Mesendoderm (in vitro differentiated cells): ENCODE results near the gene COX14. TPM values are rescaled to one million over a fixed set of nuclear protein-coding genes. Genes with fewer than 3 reads are reported as not detected.

Experiments
- DNase-seq: peaks from one replicate; pipeline ENCODE4 v3.0.0; 2013
- H2AK5ac ChIP-seq: 2 replicates; pipeline ENCODE4 v1.6.1; 2013; ENCODE audit warnings: low read length, inconsistent platforms
- H2BK120ac ChIP-seq: 2 replicates; pipeline ENCODE4 v1.6.1; 2013; ENCODE audit warnings: low read depth, mild to moderate bottlenecking, low read length, moderate library complexity, mixed read lengths
- H2BK15ac ChIP-seq: replicated peaks from 2 replicates; pipeline ENCODE4 v1.6.1; 2013; ENCODE audit warnings: low read depth, mild to moderate bottlenecking, moderate library complexity
- H2BK5ac ChIP-seq: 2 replicates; pipeline ENCODE4 v1.6.1; 2013; ENCODE audit warnings: low read length, inconsistent platforms
- H3K18ac ChIP-seq: 2 replicates; pipeline ENCODE4 v1.6.1; 2013; ENCODE audit warnings: mild to moderate bottlenecking, low read length, mixed read lengths
- H3K23ac ChIP-seq: one replicate; pipeline ENCODE4 v1.6.1; 2013; ENCODE audit warnings: low read length
- H3K27ac ChIP-seq: 2 replicates; pipeline ENCODE4 v1.5.1; 2013; ENCODE audit warnings: low read depth, mild to moderate bottlenecking, inconsistent platforms, low read length, moderate library complexity
- H3K27me3 ChIP-seq: 2 replicates; pipeline ENCODE4 v1.6.1; 2013; ENCODE audit warnings: low read length, control low read depth, mild to moderate bottlenecking, inconsistent platforms; ENCODE audit not compliant: insufficient read depth, poor library complexity
- H3K36me3 ChIP-seq: 2 replicates; pipeline ENCODE4 v1.6.1; 2013; ENCODE audit warnings: low read length, inconsistent platforms; ENCODE audit not compliant: control insufficient read depth, insufficient read depth
- H3K4ac ChIP-seq: one replicate; pipeline ENCODE4 v1.6.1; 2013; ENCODE audit warnings: low read depth, mild to moderate bottlenecking, low read length, moderate library complexity
- H3K4me1 ChIP-seq: 2 replicates; pipeline ENCODE4 v1.6.1; 2013; ENCODE audit warnings: low read depth, low read length, inconsistent platforms; ENCODE audit not compliant: control insufficient read depth
- H3K4me2 ChIP-seq: 2 replicates; pipeline ENCODE4 v1.6.1; 2013; ENCODE audit warnings: low read length
- H3K4me3 ChIP-seq: 2 replicates; pipeline ENCODE4 v1.5.1; 2013; ENCODE audit warnings: mild to moderate bottlenecking, low read length
- H3K56ac ChIP-seq: one replicate; pipeline ENCODE4 v1.6.1; 2013; ENCODE audit warnings: low read length
- H3K79me1 ChIP-seq: 2 replicates; pipeline ENCODE4 v1.6.1; 2013; ENCODE audit warnings: low read length, inconsistent platforms
- H3K79me2 ChIP-seq: 2 replicates; pipeline ENCODE4 v1.6.1; 2013; ENCODE audit warnings: mild to moderate bottlenecking, low read length; ENCODE audit not compliant: control insufficient read depth, insufficient read depth
- H3K9ac ChIP-seq: 2 replicates; pipeline ENCODE4 v1.6.1; 2013; ENCODE audit warnings: low read length, inconsistent platforms
- H4K5ac ChIP-seq: one replicate; pipeline ENCODE4 v1.6.1; 2013; ENCODE audit warnings: low read length
- H4K8ac ChIP-seq: one replicate; pipeline ENCODE4 v1.6.1; 2013; ENCODE audit warnings: low read depth, mild to moderate bottlenecking, control low read depth, low read length, moderate library complexity
- WGBS: extraction: QIAGEN DNeasy Blood & Tissue Kit; methylation state at CpG from one replicate; pipeline ENCODE4 v1.1.7; 2013; ENCODE audit warnings: low lambda C conversion rate, missing lambda C conversion rate; ENCODE audit not compliant: insufficient coverage; ENCODE audit errors: extremely low coverage; 5-methylcytosine and 5-hydroxymethylcytosine counted together
- polyA plus RNA-seq, 2 experiments: library from polyadenylated mRNA; stranded (reverse); fragments of 200-250 nt; gene quantifications; one replicate each; pipeline ENCODE4 v1.2.3, GENCODE V29; 2013

The COX14 gene
- 64.1 TPM for polyA plus RNA-seq (2013, experiment 1 of 2)
- 58.6 TPM for polyA plus RNA-seq (2013, experiment 2 of 2)

DNA sequence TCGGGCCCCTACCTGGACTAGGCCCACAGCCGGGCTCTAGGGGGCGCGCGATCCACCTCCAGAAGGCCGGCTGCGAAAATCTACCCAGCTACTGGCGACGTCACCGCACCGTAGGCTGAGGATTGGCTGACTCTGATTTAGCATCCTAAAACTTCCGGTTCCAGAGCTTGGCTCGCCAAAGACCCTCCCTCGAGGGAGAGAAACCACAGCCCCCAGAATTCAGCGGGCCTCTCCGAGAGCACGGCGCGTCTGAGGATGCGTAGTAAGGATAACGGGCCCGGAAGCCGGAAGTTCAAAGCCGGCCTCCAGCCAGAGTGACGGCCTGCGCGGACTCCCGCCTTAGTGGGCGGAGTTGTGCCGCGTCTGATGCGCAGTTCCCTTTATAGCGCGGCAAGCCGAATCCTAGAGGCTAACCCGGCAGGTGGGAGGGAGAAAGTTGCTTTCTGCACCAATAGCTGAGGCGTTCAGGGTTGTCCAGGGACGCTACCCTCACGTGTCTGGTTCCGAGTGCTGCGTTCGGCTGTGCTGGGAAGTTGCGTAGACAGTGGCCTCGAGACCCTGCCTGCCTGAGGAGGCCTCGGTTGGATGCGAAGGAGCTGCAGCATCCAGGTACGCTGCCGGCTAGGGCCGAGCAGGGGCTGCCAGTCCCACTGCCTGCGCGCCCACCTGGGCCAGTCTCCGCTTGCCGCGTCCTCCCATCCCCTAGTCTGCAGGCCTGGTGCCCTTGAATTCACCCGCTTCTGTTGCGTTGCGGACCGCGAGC lies at the start of gene COX14:
TSS of gene COX14 (plus strand) at position 544 of the 763 bp plus-strand sequence. CDS start 7,808 bp downstream, outside the sequence.
- Histone ChIP-seq H3K23ac (no peak within 1 kb of the TSS), H3K18ac (no peak within 1 kb of the TSS), H4K5ac (no peak within 1 kb of the TSS), H3K4me3 (peak within 1 kb of the TSS; percentile 66), H3K56ac (peak within 1 kb of the TSS; percentile 95), H3K4ac (no peak within 1 kb of the TSS), H2BK120ac (no peak within 1 kb of the TSS), H3K4me1 (peaks cover 8% of the 10 kb centered on the region), H3K36me3 (no peaks in the 10 kb centered on the region), H3K27me3 (no peaks in the 10 kb centered on the region), H3K4me2 (peak within 1 kb of the TSS; percentile 93), H3K79me2 (peaks cover 5% of the 10 kb centered on the region), H4K8ac (no peak within 1 kb of the TSS), H3K79me1 (peaks cover 2% of the 10 kb centered on the region), H2BK15ac (no peak within 1 kb of the TSS), H3K9ac (peak within 1 kb of the TSS; percentile 92), H2AK5ac (no peak within 1 kb of the TSS), H2BK5ac (no peak within 1 kb of the TSS), H3K27ac (peak within 1 kb of the TSS; percentile 25)
- DNase-seq, result peak; percentile 100
- WGBS, result no CpG with 5 or more reads among the region's 59 CpGs

DNA sequence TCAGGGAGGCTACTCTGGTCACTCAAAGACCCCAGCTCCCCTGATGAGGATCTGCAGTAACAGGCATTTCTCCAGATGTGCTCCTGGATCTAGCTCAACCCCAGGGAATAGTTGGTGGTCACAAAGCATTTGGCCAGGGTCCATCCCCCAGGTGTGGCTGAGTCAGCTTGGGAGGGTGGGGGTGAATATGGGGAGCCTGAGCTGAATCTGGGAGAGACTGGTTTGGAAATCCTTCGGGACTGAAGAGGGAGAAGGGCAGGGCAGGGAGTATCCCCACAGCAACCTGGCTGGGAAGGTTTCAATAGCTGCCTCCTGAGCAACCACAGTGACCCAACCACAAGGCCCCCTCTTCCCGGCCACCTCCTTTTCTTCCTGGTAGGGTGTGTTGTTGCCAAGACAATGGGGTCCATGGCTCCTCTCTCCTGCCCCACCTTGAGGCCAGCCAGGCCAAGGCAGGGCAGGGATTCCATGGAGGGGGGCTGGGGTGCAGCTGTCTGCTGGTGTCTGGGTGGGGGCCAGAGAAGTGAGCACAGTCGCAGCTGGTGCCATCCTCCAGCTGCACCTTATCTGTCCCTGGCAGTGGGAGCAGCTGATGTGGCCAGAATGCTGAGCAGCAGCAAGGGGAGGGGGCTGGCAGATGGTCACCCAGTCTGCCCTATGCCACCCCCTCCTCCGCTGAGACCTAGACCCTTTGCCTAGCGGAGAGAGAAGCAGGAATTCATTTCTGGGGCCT lies 49.1 kb upstream of the COX14 start:
- no peak overlapping the region for H3K18ac ChIP-seq
- H3K79me1 ChIP-seq, result no peaks in the 10 kb centered on the region
- H4K5ac ChIP-seq, result no peak overlapping the region
- no peak overlapping the region for H3K9ac ChIP-seq
- no peaks in the 10 kb centered on the region for H3K4me1 ChIP-seq
- H3K4me3 ChIP-seq, result no peak overlapping the region
- no peak overlapping the region for H2BK120ac ChIP-seq
- no peak overlapping the region for H4K8ac ChIP-seq
- H3K23ac ChIP-seq, result no peak overlapping the region
- no peak overlapping the region for H2BK15ac ChIP-seq
- H2AK5ac ChIP-seq, result no peak overlapping the region
- no peak overlapping the region for H3K4me2 ChIP-seq
- H3K56ac ChIP-seq, result no peak overlapping the region
- DNase-seq, result no peak
- no CpG with 5 or more reads among the region's 5 CpGs for WGBS
- no peak overlapping the region for H2BK5ac ChIP-seq
- no peak overlapping the region for H3K27ac ChIP-seq
- H3K79me2 ChIP-seq, result no peaks in the 10 kb centered on the region
- peaks cover 6% of the 10 kb centered on the region for H3K27me3 ChIP-seq
- no peaks in the 10 kb centered on the region for H3K36me3 ChIP-seq
- no peak overlapping the region for H3K4ac ChIP-seq

DNA sequence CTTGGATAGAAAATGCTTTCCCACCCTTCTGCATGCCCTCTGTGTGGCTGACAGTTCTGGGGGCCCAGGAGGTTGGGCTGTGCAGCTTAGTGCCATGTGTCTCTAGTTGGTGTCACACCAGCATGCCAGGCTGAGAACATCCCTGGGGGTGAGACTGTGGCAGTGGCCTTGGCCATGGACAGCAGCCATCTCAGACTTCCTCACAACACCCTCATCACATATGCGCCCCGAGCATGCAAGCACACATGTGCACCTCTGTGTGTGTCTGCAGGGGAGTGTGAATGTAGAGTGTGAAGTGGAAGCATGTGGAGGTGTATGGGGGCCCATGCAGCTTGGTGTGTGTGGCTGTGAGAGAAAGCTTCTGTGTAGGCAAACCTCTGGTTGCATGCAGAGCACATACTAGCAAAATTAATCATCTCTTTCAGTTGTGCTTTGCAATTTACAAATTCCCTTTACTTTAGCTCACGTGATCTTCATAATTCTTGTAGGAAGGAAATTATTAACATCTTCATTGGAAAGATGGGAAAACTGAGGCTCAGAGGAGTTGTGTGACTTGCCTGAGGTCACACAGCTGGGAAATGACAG lies 46.2 kb upstream of the COX14 start:
- no peak overlapping the region for H3K4ac ChIP-seq
- no peak overlapping the region for H4K8ac ChIP-seq
- no peaks in the 10 kb centered on the region for H3K4me1 ChIP-seq
- H2BK5ac ChIP-seq, result no peak overlapping the region
- H3K79me1 ChIP-seq, result no peaks in the 10 kb centered on the region
- DNase-seq, result no peak
- no peak overlapping the region for H3K23ac ChIP-seq
- no peak overlapping the region for H3K4me3 ChIP-seq
- no peak overlapping the region for H3K27ac ChIP-seq
- H3K4me2 ChIP-seq, result no peak overlapping the region
- no peak overlapping the region for H3K9ac ChIP-seq
- H3K18ac ChIP-seq, result no peak overlapping the region
- H2BK120ac ChIP-seq, result no peak overlapping the region
- H3K27me3 ChIP-seq, result no peaks in the 10 kb centered on the region
- H3K79me2 ChIP-seq, result no peaks in the 10 kb centered on the region
- no peak overlapping the region for H2AK5ac ChIP-seq
- H3K56ac ChIP-seq, result no peak overlapping the region
- H2BK15ac ChIP-seq, result no peak overlapping the region
- no peak overlapping the region for H4K5ac ChIP-seq
- no CpG with 5 or more reads among the region's 3 CpGs for WGBS
- no peaks in the 10 kb centered on the region for H3K36me3 ChIP-seq

DNA sequence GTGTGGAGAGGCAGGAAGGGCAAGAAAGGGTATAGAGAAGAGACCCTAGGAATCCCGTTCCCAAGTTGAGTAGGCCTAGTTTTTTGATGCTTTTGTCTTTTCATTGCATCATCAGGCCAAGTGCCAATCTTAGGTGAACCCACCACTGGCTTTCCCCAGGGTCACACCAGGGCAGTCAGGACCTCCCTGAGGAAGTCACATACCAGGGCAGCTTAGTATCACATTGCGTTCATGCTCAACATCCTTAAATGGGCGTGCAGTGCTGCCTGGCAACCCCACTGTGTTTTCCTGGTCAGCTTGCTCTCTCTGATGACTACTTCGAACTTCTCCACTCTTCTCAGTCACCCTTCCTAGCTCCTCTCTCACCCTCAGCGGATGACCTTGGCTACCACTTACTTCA lies 45.6 kb upstream of the COX14 start:
- Histone ChIP-seq H2AK5ac (no peak overlapping the region), H3K4me3 (no peak overlapping the region), H3K4ac (no peak overlapping the region), H3K79me1 (no peaks in the 10 kb centered on the region), H2BK5ac (no peak overlapping the region), H4K5ac (no peak overlapping the region), H3K27ac (no peak overlapping the region), H3K27me3 (no peaks in the 10 kb centered on the region), H3K4me1 (no peaks in the 10 kb centered on the region), H3K4me2 (no peak overlapping the region), H3K9ac (no peak overlapping the region), H2BK15ac (no peak overlapping the region), H4K8ac (no peak overlapping the region), H3K18ac (no peak overlapping the region), H3K79me2 (no peaks in the 10 kb centered on the region), H3K23ac (no peak overlapping the region), H2BK120ac (no peak overlapping the region), H3K36me3 (no peaks in the 10 kb centered on the region), H3K56ac (no peak overlapping the region)
- WGBS, result no CpG with 5 or more reads among the region's 5 CpGs
- DNase-seq, result peak; percentile 97

DNA sequence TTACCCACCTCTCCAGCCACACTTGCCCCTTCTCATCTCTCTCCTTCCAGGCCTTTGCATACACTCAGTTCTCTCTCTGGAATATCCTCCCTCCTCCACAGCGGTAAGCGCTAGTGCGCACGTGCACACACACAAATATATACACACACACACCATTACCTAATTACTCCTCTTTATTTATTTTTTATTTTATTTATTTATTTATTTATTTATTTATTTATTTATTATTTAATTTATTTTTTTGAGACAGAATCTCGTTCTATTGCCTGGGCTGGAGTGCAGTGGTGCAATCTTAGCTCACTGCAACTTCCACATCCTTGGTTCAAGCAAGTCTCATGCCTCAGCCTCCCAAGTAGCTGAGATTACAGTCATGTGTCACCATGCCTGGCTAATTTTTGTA lies 43.0 kb upstream of the COX14 start:
- no peak overlapping the region for H3K4me3 ChIP-seq
- WGBS, result 100% methylated on average over 2 of the region's 5 CpGs
- H3K4me1 ChIP-seq, result peaks cover 3% of the 10 kb centered on the region
- no peak overlapping the region for H4K8ac ChIP-seq
- H2BK15ac ChIP-seq, result no peak overlapping the region
- H3K27ac ChIP-seq, result no peak overlapping the region
- no peaks in the 10 kb centered on the region for H3K79me2 ChIP-seq
- H3K23ac ChIP-seq, result no peak overlapping the region
- no peak overlapping the region for H4K5ac ChIP-seq
- H2BK120ac ChIP-seq, result no peak overlapping the region
- H3K9ac ChIP-seq, result no peak overlapping the region
- H3K79me1 ChIP-seq, result no peaks in the 10 kb centered on the region
- H3K36me3 ChIP-seq, result no peaks in the 10 kb centered on the region
- no peak overlapping the region for H2BK5ac ChIP-seq
- H3K4me2 ChIP-seq, result no peak overlapping the region
- H2AK5ac ChIP-seq, result no peak overlapping the region
- no peak overlapping the region for H3K4ac ChIP-seq
- H3K18ac ChIP-seq, result no peak overlapping the region
- no peaks in the 10 kb centered on the region for H3K27me3 ChIP-seq
- H3K56ac ChIP-seq, result no peak overlapping the region
- DNase-seq, result no peak
